Activated T-cell treated with anti-CD3 and anti-CD28 coated beads for 24 hours (primary cell): ENCODE measurements around the gene SPAG16.
"Not testable (repeated sequence)": the region's sequence is repeated elsewhere in the genome, so short reads cannot be mapped to it uniquely, and the experiment has no call there.

ENCODE experiments used
- DNase-seq: peaks from one replicate; pipeline ENCODE4 v3.0.0-alpha.2; 2020; ENCODE audit warnings: low read depth

SPAG16 gene

GRCh38 chr2:213410687-213411086, 126.4 kb downstream of the SPAG16 start:
- not testable (repeated sequence) for DNase-seq

- no peak for DNase-seq
Observed at GRCh38 chr2:213411582-213412289, 127.5 kb downstream of the SPAG16 start.

DNA sequence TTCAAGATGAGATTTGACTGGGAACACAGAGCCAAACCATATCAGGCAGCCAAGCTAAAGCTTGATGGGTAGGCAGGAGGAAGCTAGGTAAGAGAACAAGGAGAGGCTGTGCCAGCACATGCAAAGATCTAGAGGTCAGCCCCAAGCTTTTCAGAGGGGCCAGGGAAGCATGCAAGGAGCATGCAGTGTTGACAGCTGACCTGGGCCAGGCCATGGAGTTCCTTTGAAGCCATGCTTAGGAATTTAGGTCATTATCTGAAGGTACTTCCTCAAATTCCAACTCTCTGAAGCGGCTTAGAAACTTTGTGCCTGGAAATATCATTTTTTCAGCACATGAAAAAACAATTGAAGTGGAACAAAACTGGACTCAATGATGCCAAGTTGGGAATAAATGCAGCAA, 130.8 kb downstream of the SPAG16 start:
- DNase-seq: no peak

DNA sequence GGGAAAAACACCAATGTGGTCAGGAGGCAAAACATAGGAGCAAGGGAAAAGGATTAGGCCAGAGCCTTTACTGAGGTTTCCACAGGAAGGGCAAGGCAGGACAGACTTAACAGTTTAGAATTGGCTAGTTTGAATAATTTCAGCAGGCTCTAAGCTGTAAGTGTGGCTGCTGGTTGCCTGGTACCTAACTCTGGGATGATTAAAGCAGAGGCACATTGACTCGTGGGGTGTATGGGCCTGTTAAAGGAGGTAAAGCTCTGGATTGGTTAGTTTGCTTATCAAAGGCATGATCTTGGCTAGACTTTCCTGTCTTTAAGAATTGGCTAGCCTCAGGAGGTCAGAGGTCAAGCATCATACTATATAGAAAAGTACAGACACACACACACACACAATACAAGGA, 132.6 kb downstream of the SPAG16 start:
- no peak for DNase-seq

GRCh38 chr2:213419980-213420379, 135.7 kb downstream of the SPAG16 start:
- DNase-seq: no peak

DNA sequence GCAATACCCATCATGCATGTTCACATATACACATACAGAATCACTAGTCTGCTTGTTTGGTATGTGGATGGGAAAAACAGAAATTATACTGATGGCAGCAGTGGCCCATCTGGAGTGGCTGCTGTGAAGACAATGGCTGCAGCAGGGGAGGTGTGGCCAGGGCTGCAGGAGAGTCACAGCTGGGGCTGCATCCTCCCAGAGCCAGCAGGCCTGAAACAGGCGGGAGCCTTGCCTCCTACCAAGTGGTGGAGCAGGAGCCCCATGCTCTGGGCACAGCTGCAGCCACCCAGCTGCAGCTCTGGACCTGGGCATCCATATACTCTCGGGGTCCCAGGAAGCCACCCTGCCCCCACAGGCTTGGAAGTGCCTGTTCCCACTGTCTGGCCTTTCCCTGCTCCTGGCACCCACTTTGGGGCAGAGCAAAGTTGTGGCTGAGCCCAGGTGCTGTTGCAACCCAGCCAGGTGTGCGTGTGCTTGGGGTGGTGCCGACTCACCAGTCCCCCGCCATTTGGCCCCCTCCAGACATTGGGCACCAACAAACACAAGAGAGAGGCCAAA, 136.6 kb downstream of the SPAG16 start:
- DNase-seq: no peak

DNA sequence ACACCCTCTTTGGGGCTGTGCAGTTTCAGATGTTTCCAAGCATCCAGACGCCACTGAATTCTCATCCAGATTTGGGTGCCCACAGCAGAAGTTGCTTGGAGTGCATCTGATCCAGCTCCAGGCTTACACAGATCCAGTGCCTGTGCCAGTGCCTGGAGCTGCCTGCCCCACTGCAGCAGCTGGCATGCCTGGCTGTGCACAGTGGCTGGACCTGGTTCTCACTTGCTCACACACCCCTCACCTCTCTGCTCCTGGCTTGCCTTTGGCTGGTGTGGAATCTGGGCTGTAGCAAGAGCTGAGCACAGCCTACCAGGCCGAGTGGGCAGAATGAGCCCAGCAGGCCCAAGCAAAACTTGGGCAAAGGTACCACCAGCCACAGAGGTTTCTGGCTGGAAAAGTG, 137.9 kb downstream of the SPAG16 start:
- no peak for DNase-seq

DNA sequence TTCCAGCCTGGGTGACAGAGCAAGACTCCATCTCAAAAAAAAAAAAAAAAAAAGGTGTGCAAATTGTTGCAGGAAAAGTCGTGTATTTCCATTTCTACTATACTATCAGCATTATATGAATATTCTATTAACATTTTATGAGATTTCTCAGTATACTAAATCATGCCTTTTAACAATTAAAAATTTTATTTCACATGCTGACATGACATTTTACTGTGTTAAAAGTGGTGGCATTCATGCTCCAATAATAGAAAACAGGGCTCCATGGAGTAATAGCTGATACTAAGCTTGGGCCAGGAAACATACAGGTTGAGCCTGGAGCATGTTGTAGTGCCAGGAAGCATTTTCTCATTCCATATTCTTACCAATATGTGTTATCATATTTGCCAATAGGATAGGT, 141.4 kb downstream of the SPAG16 start:
- DNase-seq: no peak

- DNase-seq: no peak
Observed at GRCh38 chr2:213429516-213429915, 145.3 kb downstream of the SPAG16 start.

DNA sequence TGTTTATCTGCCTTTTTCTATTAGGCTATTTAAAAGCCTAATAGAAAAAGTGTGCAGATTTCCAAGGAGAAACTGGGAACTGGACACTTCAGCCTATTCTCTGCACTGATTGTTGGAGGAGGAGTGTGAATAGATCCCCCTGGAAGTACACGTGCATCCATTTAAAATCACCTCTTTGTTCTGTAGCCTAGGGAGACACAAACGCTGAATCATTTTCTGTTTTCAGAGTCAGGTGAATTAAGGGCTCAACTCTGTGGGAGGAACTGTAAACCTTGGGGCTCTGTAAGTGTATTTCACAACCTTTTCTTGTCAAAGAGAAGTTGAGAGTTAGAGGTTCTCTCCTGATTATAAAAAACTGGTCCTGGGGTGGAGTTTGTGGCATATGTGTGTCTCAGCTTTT, 159.7 kb downstream of the SPAG16 start:
- DNase-seq: no peak

- DNase-seq: no peak
Observed at GRCh38 chr2:213451542-213452239, 167.4 kb downstream of the SPAG16 start.

DNA sequence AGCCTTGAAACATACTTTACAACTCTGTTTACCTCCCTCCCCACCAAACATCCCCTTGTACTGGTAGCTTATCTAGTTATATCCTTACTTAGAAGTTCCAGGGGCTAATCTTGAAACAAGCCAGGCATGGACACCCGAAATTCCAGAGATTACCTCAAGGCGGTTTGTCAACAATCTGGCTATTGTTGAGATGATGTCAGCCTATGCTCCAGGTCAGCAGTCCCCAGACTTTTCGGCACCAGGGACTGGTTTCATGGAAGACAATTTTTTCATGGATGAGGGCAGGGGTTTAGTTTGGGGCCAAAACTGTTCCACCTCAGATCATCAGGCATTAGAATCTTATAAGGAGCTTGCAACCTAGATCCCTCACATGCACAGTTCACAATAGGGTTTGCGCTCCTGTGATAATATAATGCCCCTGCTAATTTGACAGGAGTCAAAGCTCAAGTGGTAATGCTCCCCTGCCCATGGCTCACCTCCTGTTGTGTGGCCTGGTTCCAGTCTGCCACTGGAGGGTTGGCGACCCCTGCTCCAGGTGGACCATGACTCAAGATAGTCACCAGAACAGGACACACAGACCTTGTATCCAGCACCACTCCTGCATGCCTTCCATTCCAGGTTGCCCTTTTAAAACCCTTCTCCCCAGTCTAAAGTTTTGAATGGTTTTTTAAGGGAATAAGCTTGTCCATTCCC, 171.2 kb downstream of the SPAG16 start:
- no peak for DNase-seq

GRCh38 chr2:213475433-213475832, 191.2 kb downstream of the SPAG16 start:
- no peak for DNase-seq

- DNase-seq: no peak
Observed at GRCh38 chr2:213476641-213477040, 192.4 kb downstream of the SPAG16 start.

DNA sequence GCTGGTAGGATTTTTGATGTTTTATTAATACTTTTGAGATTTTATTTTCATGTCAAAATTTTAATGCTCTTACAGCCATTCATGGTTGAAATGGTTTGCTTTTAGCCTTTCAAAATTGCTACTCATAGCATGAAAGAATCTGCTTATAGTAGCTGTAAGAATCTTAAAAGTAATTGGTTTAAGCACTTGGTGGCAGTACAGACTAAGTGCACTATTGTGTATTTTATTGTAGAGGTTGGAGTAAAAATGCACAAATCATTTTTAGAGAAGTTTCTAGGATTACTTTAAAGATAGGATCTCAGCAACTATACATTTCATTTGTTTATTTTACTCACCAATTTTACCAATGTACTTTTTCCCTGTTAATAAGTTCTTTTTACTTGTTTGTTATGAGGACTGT, 205.8 kb downstream of the SPAG16 start:
- DNase-seq: no peak

GRCh38 chr2:213491376-213491775, 207.1 kb downstream of the SPAG16 start:
- DNase-seq: no peak

GRCh38 chr2:213496226-213496625, 212.0 kb downstream of the SPAG16 start:
- no peak for DNase-seq

DNA sequence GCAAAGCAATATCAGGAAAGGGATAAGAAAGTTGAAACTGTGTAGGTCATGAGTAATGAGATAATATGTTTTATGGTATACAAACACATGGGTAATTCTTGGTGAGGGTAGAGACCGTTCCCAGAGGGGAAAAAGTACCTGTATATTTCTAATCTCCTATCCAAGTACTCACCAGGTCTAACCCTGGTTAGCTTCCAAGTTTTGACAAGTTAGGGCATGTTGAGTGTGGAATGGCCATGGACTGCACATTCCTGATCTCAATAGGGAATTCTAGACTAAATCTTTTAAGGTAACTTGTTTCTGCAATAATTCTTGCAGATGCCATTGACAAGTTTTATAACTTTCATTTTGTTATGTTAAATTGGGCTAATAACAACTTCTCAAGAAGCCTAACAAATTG, 216.6 kb downstream of the SPAG16 start:
- no peak for DNase-seq

- DNase-seq: no peak
Observed at GRCh38 chr2:213524164-213524563, 239.9 kb downstream of the SPAG16 start.

DNA sequence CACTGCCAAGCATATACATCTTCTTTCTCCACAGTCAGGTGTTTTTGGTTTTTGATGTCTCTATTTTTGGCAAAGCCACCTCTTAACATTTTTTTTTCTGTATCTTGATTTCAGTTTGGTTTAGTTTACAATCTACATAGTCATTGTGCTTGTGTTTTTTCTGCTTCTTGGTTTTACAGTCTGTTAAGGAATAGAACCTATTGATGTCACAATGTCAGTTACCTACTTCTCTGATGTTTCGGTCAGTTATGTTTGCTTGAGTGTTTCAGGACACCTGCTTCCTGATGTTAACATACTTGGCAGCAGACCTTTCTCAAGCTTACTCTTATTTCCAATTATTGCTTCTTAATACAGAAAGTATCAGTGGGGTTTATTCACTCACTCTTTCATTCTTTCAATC, 253.3 kb downstream of the SPAG16 start:
- no peak for DNase-seq

DNA sequence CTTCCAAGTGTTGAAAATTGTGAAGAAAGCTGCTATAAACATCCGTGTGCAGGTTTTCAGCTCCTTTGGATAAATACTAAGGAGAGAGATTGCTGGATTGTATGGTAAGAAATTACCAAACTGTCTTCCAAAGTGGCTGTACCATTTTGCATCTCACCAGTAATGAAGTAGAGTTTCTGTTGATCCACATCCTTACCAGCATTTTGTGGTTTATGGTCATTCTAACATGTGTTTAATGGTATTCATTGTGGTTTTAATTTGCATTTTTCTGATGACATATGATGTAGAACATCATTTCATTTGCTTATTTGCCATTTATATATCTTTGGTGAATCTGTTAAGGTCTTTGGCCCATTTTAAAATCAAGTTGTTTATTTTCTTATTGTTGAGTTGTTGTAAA, 260.7 kb downstream of the SPAG16 start:
- no peak for DNase-seq

DNA sequence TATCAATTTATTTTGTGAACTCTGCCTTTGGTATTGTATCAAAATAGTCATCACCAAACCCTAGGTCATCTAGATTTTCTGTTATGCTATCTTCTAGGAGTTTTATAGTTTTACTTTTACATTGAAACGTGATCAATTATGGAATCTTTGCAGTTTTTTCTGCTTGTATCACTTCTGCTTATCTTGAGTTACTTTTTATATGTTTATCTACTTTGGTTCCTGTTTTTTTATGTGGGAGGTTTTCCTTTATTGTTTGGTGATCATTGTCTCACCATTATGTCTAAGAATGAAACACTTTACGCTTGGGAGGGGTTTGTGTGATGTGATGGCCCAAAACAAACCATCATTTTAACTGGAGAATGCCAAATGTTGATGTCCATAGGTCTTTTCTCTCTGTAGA, 261.2 kb downstream of the SPAG16 start:
- DNase-seq: no peak

DNA sequence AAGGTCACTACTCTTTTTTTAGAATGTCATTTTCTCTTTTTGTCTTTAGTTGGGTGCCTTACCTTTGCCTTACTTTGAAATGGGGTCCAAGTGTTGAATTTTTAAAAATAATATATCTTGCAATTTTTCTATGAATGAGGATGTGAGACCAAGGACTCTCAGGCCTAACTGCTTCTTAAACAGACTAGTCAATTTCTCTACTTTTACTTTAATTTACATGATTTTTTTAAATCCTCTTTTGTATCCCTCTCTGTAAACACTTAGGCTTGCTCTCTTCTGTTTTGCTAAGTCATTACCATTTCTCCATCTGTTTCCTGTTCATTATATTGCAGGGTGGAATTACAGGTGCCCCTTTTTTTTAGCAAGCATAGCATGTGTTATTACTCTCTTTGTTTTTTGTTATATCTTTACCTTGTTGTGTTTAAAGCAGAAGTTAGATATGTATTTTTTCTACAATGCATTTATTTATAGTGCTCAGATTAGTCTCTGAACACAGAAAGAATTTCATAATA, 261.8 kb downstream of the SPAG16 start:
- DNase-seq: no peak
